ENCODE data around the gene HTT. TPM values are rescaled to one million over a fixed set of nuclear protein-coding genes. Genes with fewer than 3 reads are reported as not detected.

The HTT gene
- 10 to 100 TPM; 54.2 to 56.5 TPM for total RNA-seq

GRCh38 chr4:3074078-3074845 is at the start of gene HTT, which contains the start of gene HTT-AS:
TSS of gene HTT (plus strand) at chr4:3074681. CDS start at chr4:3074826, 145 bp downstream.
TSS of gene HTT-AS (minus strand) at chr4:3074538.
- H3K9me3 Mint-ChIP-seq: no peaks in the 10 kb centered on the region
- DNase-seq: peak; percentile 97
- H3K4me1 Mint-ChIP-seq (ENCODE audit: low read depth): peaks cover 26% of the 10 kb centered on the region
- TF ChIP-seq, protein P1, sequence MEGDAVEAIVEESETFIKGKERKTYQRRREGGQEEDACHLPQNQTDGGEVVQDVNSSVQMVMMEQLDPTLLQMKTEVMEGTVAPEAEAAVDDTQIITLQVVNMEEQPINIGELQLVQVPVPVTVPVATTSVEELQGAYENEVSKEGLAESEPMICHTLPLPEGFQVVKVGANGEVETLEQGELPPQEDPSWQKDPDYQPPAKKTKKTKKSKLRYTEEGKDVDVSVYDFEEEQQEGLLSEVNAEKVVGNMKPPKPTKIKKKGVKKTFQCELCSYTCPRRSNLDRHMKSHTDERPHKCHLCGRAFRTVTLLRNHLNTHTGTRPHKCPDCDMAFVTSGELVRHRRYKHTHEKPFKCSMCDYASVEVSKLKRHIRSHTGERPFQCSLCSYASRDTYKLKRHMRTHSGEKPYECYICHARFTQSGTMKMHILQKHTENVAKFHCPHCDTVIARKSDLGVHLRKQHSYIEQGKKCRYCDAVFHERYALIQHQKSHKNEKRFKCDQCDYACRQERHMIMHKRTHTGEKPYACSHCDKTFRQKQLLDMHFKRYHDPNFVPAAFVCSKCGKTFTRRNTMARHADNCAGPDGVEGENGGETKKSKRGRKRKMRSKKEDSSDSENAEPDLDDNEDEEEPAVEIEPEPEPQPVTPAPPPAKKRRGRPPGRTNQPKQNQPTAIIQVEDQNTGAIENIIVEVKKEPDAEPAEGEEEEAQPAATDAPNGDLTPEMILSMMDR (IDR thresholded peaks at IDR 0.05): no peak
- CTCF ChIA-PET: no interaction called here
- peaks cover 1% of the 10 kb centered on the region for H3K36me3 Mint-ChIP-seq (ENCODE audit: low read depth)
- POLR2A ChIA-PET: interaction anchor here (0.6 to 1.5 kb wide), 4 partner anchors 9 to 112 kb away, joined by 4 to 5 read pairs (median 4); no protein-coding TSS in a partner anchor
- peak within 1 kb of the TSS; percentile 95 for H3K4me3 Mint-ChIP-seq
- H3K27me3 Mint-ChIP-seq: no peaks in the 10 kb centered on the region
- intact Hi-C loops (cut with micrococcal nuclease): no loop called here
- peak within 1 kb of the TSS; percentile 92 for H3K27ac Mint-ChIP-seq
- ATAC-seq: peak; percentile 88

DNA sequence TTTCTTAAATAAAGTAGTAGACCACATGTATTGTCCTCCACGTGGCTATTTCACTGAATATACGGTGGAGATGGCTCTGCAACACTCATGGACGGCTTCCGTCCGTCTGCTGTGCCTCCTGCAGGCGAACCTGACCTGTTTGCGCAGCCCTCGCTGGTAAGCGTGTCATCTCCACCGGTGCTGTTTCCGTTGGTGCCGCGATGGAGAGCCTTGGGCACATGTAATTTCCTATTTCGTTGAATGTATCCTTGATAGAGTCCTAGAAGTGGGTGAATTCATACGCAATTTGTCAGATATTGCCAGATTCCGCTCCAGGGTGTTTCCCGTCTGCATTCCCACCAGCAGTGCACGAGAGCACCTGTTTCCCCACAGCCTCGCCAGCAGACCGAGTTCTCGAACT is 48.6 kb upstream of the HTT start:
- no peak for DNase-seq
- H3K9me3 Mint-ChIP-seq: peaks cover 4% of the 10 kb centered on the region
- CTCF ChIA-PET: interaction anchor here (1.2 kb wide), 1 partner anchor 8 kb away, joined by 3 read pairs; no protein-coding TSS in a partner anchor
- intact Hi-C loops (cut with micrococcal nuclease): no loop called here
- POLR2A ChIA-PET: interaction anchor here (0.8 to 1.2 kb wide), 2 partner anchors 13 kb away, joined by 3 to 4 read pairs; no protein-coding TSS in a partner anchor
- H3K27me3 Mint-ChIP-seq: peaks cover 3% of the 10 kb centered on the region
- no peak overlapping the region for H3K4me3 Mint-ChIP-seq
- no peak for ATAC-seq
- H3K27ac Mint-ChIP-seq: no peak overlapping the region
- H3K36me3 Mint-ChIP-seq (ENCODE audit: low read depth): no peaks in the 10 kb centered on the region
- peaks cover 8% of the 10 kb centered on the region for H3K4me1 Mint-ChIP-seq (ENCODE audit: low read depth)
- TF ChIP-seq, protein P1 (IDR thresholded peaks at IDR 0.05): no peak

DNA sequence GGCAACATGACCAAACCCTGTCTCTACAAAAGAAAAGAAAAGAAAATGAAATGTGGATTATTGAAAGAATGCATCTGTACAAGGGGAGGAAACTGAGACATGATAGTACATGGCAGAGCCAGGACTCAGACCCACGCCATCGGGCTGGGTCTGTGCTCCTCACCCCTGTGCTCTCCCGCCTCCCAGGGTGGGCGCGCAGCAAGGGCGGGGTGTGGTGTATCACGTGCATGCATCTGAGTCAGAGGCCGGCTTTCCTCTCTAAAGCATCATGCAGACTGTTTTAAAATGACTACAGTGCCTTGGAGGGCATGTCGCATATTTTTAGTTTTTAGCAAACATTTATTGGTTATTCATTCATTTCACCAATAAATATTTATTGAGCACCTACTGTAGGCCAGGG is 47.9 kb upstream of the HTT start:
- Mint-ChIP-seq H3K36me3 (ENCODE audit: low read depth) (no peaks in the 10 kb centered on the region), H3K4me3 (no peak overlapping the region), H3K27me3 (peaks cover 3% of the 10 kb centered on the region), H3K9me3 (peaks cover 4% of the 10 kb centered on the region), H3K4me1 (ENCODE audit: low read depth) (peaks cover 3% of the 10 kb centered on the region), H3K27ac (no peak overlapping the region)
- POLR2A ChIA-PET: interaction anchor here (0.8 kb wide), 1 partner anchor 13 kb away, joined by 3 read pairs; no protein-coding TSS in a partner anchor
- DNase-seq: no peak
- TF ChIP-seq, protein P1 (IDR thresholded peaks at IDR 0.05): no peak
- ATAC-seq: no peak
- CTCF ChIA-PET: interaction anchor here (1.2 kb wide), 1 partner anchor 9 kb away, joined by 3 read pairs; no protein-coding TSS in a partner anchor
- intact Hi-C loops (cut with micrococcal nuclease): no loop called here

- Mint-ChIP-seq H3K27ac (no peak overlapping the region), H3K9me3 (no peaks in the 10 kb centered on the region), H3K4me3 (no peak overlapping the region), H3K36me3 (ENCODE audit: low read depth) (no peaks in the 10 kb centered on the region), H3K27me3 (no peaks in the 10 kb centered on the region), H3K4me1 (ENCODE audit: low read depth) (no peaks in the 10 kb centered on the region)
- CTCF ChIA-PET: no interaction called here
- ATAC-seq: no peak
- TF ChIP-seq, protein P1 (IDR thresholded peaks at IDR 0.05): no peak
- POLR2A ChIA-PET: interaction anchor here (0.7 kb wide), 1 partner anchor 565 kb away, joined by 4 read pairs; no protein-coding TSS in a partner anchor
- DNase-seq: no peak
- intact Hi-C loops (cut with micrococcal nuclease): no loop called here
Observed at GRCh38 chr4:3029464-3029863, 45.0 kb upstream of the HTT start.
